22Rv1 (cell line): Measurements from ENCODE around the gene LTA4H.

Experiments used
- CTCF ChIP-seq: fragments of 450-650 bp; IDR thresholded peaks from 2 replicates; pipeline ENCODE4 v1.5.1; 2017; ENCODE audit warnings: mild to moderate bottlenecking
- ZFX ChIP-seq: fragments of 450-650 bp; IDR thresholded peaks from 2 replicates; pipeline ENCODE4 v1.6.1; 2017; ENCODE audit warnings: antibody characterized with exemption, borderline replicate concordance

GRCh38 chr12:95982602-95983001 lies 52.8 kb downstream of the LTA4H start:
- TF ChIP-seq CTCF (no peak), ZFX (no peak)
